Testis (tissue), 3 donors: ENCODE data around the gene TPSB2. TPM values are rescaled to one million over a fixed set of nuclear protein-coding genes. Genes with fewer than 3 reads are reported as not detected.
A peak's percentile ranks its signal among the peaks of the same experiment; 100 is the strongest.

Experiments used
- DNase-seq: peaks from one replicate; pipeline ENCODE4 v3.0.0-alpha.2; 2019
- H3K27ac ChIP-seq, 2 donors: fragments of 200-600 bp; sonication (generic); one replicate each; pipeline ENCODE4 v1.5.1; 2019
- H3K27me3 ChIP-seq: fragments of 200-600 bp; sonication (generic); one replicate; pipeline ENCODE4 v1.5.1; 2019
- H3K36me3 ChIP-seq: fragments of 200-600 bp; sonication (generic); one replicate; pipeline ENCODE4 v1.5.1; 2017; ENCODE audit warnings: low read depth; ENCODE audit errors: missing control alignments
- H3K4me1 ChIP-seq: fragments of 200-600 bp; sonication (generic); one replicate; pipeline ENCODE4 v1.5.1; 2019
- H3K4me3 ChIP-seq, 2 donors: fragments of 200-600 bp; sonication (generic); one replicate each; pipeline ENCODE4 v1.5.1; 2017 to 2019
- H3K9me3 ChIP-seq: fragments of 200-600 bp; sonication (generic); one replicate; pipeline ENCODE4 v1.5.1; 2017
- POLR2A ChIP-seq: fragments of 450-650 bp; IDR thresholded peaks from one replicate; pipeline ENCODE4 v1.6.1; 2017; ENCODE audit warnings: antibody characterized with exemption, mild to moderate bottlenecking, moderate library complexity
- WGBS, 2 donors: methylation state at CpG; one replicate each; pipeline ENCODE4 v1.1.5; 2018; 5-methylcytosine and 5-hydroxymethylcytosine counted together
- intact Hi-C: fragments of 100-400 bp; cut with DNase I; formaldehyde crosslinking; loops from one replicate; pipeline ENCODE4 v1.15.1; 2023; ENCODE audit warnings: low total_unique reads
- polyA plus RNA-seq: library from polyadenylated mRNA; stranded (reverse); fragments of 350-450 nt; fragmentation: Illumina TruSeq; extraction: RNeasy Lipid Tissue Mini Kit (QIAGEN cat#74804); gene quantifications from one replicate; pipeline ENCODE4 v1.2.3, GENCODE V29; 2014; ENCODE audit warnings: low read depth, low replicate concordance; ENCODE audit not compliant: insufficient read depth
- total RNA-seq, 2 donors: library from RNA; depleted of rRNA; stranded (reverse); fragments of >200 nt; gene quantifications; one replicate each; pipeline ENCODE4 v1.2.3, GENCODE V29; 2016
- TF ChIP-seq, protein P1 (sequence below), 3 experiments: fragments of 450-650 bp in 2 of 3; fragments of 200-600 bp in 1 of 3; sonication (generic) in 1 of 3; IDR thresholded peaks; one replicate each; pipeline ENCODE4 v1.5.1; 2016 to 2019; ENCODE audit warnings: antibody characterized with exemption in 3 of 3, mild to moderate bottlenecking in 2 of 3, moderate library complexity in 1 of 3

TPSB2 gene
- total and polyA plus RNA-seq, 3 donors from 2014 or later: 10.8 to 49.5 (median 16.1) TPM

DNA sequence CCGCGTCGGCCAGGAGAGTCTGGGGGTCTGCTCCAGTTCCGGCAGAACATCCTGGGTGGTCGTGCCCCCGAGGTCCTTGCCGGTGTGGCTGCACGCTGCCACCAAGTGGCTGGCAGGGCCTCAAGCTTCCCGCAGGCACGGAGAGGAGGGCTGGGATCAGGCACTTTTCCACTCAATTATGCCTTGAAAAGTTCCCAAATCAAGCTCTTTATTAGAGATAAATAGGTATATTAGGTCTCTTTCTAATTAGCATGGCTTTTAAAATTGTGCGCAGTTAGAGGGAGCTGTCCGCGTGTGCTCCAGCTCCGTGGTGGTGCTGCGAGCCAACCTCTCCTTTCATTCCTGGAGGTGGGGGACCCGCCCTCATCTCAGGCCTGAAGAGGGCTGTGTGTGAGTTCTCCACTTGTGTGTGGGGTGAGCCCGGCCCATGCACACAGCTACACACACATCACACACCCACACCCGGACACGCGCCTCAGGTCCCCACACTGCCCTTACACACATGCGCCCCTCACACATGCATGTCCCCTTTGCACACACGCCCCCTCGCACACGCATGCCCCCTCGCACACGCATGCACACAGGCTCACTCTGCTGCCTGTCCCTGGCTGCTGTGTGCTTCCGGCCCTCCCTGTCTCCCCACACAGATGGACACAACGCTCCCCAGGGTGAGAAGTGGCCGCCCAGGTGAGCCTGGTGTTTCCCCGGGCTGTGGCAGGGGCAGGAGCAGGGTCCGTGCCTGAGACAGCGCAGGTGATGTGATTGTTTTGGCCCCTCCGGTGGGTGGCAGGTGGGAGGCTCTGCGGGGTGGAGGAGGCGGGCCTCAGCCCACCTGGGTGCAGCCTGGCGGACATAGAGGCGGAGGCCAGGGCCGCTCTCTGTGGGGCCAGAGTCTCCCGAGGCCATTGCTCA, 48.3 kb downstream of the TPSB2 start:
- TF ChIP-seq POLR2A: no peak
- TF ChIP-seq, protein P1, sequence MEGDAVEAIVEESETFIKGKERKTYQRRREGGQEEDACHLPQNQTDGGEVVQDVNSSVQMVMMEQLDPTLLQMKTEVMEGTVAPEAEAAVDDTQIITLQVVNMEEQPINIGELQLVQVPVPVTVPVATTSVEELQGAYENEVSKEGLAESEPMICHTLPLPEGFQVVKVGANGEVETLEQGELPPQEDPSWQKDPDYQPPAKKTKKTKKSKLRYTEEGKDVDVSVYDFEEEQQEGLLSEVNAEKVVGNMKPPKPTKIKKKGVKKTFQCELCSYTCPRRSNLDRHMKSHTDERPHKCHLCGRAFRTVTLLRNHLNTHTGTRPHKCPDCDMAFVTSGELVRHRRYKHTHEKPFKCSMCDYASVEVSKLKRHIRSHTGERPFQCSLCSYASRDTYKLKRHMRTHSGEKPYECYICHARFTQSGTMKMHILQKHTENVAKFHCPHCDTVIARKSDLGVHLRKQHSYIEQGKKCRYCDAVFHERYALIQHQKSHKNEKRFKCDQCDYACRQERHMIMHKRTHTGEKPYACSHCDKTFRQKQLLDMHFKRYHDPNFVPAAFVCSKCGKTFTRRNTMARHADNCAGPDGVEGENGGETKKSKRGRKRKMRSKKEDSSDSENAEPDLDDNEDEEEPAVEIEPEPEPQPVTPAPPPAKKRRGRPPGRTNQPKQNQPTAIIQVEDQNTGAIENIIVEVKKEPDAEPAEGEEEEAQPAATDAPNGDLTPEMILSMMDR (IDR thresholded peaks at IDR 0.05): no peak
- 52 to 56% methylated on average over 23 to 39 of the region's 39 CpGs for WGBS, 2 donors
- Histone ChIP-seq H3K27me3 (no peaks in the 10 kb centered on the region), H3K27ac (peak overlapping the region; percentile 39 to 66), H3K9me3 (no peaks in the 10 kb centered on the region), H3K36me3 (no peaks in the 10 kb centered on the region), H3K4me3 (no peak overlapping the region), H3K4me1 (peaks cover 26% of the 10 kb centered on the region)
- DNase-seq: no peak
- intact Hi-C loops: no loop called here

DNA sequence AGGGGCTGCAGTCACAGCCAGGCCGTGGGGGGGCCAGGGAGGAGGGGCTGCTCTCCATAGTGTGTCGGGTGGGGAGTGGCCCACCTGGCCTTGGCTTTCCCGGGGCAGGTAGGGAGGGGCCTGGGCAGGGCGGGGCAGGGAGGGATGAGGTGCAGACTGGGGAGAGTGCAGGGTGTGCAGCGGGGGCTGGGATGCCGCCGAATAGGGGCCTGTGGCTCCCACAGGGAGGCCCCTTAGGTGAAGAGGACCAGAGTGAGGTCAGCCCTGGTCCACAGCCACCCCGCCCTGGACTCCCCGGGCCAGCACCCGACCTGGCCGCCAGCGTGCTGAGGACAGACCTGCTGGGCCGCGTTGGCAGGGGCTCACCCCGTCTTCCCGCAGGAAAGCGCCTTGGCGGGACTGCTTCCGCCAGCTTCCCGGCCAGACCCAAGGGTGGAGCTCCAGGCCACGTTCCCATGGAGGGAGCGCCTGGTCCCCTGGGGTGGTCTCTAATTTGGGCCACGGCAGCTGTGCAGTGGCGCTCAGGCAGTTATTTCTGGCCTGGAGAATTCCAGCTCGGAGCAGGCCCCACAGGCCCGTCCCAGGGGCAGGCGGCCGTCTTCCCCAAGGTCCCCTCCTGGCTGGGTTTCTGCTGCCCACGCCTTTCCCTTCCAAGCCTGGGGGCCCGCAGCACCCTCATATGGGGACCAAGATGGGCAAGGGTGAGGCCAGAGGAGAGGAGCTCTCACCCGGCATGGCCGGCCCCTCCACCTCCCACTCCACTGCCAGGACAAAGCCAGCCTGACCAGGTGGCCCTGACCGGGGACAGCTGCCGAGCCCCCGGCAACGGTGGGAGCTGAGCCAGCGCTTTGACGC, 49.2 kb downstream of the TPSB2 start:
- TF ChIP-seq, protein P1 (IDR thresholded peaks at IDR 0.05): no peak
- TF ChIP-seq POLR2A: no peak
- DNase-seq: peak; percentile 38
- peaks cover 26% of the 10 kb centered on the region for H3K4me1 ChIP-seq
- peak overlapping the region; percentile 39 to 66 for H3K27ac ChIP-seq
- intact Hi-C loops: no loop called here
- no peak overlapping the region for H3K4me3 ChIP-seq
- 58 to 59% methylated on average over 11 to 35 of the region's 38 CpGs for WGBS, 2 donors
- H3K27me3 ChIP-seq: no peaks in the 10 kb centered on the region
- no peaks in the 10 kb centered on the region for H3K36me3 ChIP-seq
- no peaks in the 10 kb centered on the region for H3K9me3 ChIP-seq

Other genes with a start within 250 kb of the TPSB2 start
- gene SOX8, start 248.4 kb downstream of the TPSB2 start, total RNA-seq: 10 to 100 TPM; 11.2 to 19.6 TPM
- gene SOX8, start 248.4 kb downstream of the TPSB2 start, polyA plus RNA-seq: 4.3 TPM
- under 1 TPM in 1 of 2 donors, not detected in 1; 0.31 TPM for gene SSTR5, start 157.4 kb downstream of the TPSB2 start, total RNA-seq
- not detected for gene SSTR5, start 157.4 kb downstream of the TPSB2 start, polyA plus RNA-seq
- gene C1QTNF8, start 133.9 kb downstream of the TPSB2 start, total RNA-seq: 1 to 10 TPM; 1.3 to 2.7 TPM
- gene C1QTNF8, start 133.9 kb downstream of the TPSB2 start, polyA plus RNA-seq: not detected
- gene CACNA1H, start 77.1 kb downstream of the TPSB2 start, total RNA-seq: 10 to 100 TPM; 55.9 to 69.0 TPM
- gene CACNA1H, start 77.1 kb downstream of the TPSB2 start, polyA plus RNA-seq: 41.1 TPM
- gene TPSG1, start 4.9 kb downstream of the TPSB2 start, total RNA-seq: 1 to 10 TPM in 1 of 2 donors, not detected in 1; 1.2 TPM
- not detected for gene TPSG1, start 4.9 kb downstream of the TPSB2 start, polyA plus RNA-seq
- gene TPSAB1, start 10.5 kb upstream of the TPSB2 start, total RNA-seq: 10 to 100 TPM; 11.7 to 32.0 TPM
- 12.2 TPM for gene TPSAB1, start 10.5 kb upstream of the TPSB2 start, polyA plus RNA-seq
- gene TPSD1, start 25.9 kb upstream of the TPSB2 start, total RNA-seq: 1 to 10 TPM; 1.1 to 1.6 TPM
- gene TPSD1, start 25.9 kb upstream of the TPSB2 start, polyA plus RNA-seq: 1.1 TPM
- 100 to 1,000 TPM; 116 to 127 TPM for gene UBE2I, start 79.5 kb upstream of the TPSB2 start, total RNA-seq
- gene UBE2I, start 79.5 kb upstream of the TPSB2 start, polyA plus RNA-seq: 143 TPM
- gene BAIAP3, start 103.5 kb upstream of the TPSB2 start, total RNA-seq: 10 to 100 TPM; 29.8 to 60.4 TPM
- 23.0 TPM for gene BAIAP3, start 103.5 kb upstream of the TPSB2 start, polyA plus RNA-seq
- gene TSR3, start 121.7 kb upstream of the TPSB2 start, total RNA-seq: 10 to 100 TPM; 79.4 to 89.5 TPM
- 40.9 TPM for gene TSR3, start 121.7 kb upstream of the TPSB2 start, polyA plus RNA-seq
- 100 to 1,000 TPM; 106 to 150 TPM for gene GNPTG, start 121.7 kb upstream of the TPSB2 start, total RNA-seq
- gene GNPTG, start 121.7 kb upstream of the TPSB2 start, polyA plus RNA-seq: 67.8 TPM
- 10 to 100 TPM; 49.2 to 49.9 TPM for gene UNKL, start 184.5 kb upstream of the TPSB2 start, total RNA-seq
- gene UNKL, start 184.5 kb upstream of the TPSB2 start, polyA plus RNA-seq: 23.7 TPM
- gene UQCC4, start 190.6 kb upstream of the TPSB2 start, total RNA-seq: 10 to 100 TPM; 22.8 to 27.7 TPM
- 17.5 TPM for gene UQCC4, start 190.6 kb upstream of the TPSB2 start, polyA plus RNA-seq
- gene PERCC1, start 200.9 kb upstream of the TPSB2 start, total RNA-seq: under 1 TPM; 0.31 to 0.71 TPM
- not detected for gene PERCC1, start 200.9 kb upstream of the TPSB2 start, polyA plus RNA-seq
- 10 to 100 TPM in 1 of 2 donors, 1 to 10 TPM in 1; 7.6 to 18.0 TPM for gene CCDC154, start 214.4 kb upstream of the TPSB2 start, total RNA-seq
- 14.8 TPM for gene CCDC154, start 214.4 kb upstream of the TPSB2 start, polyA plus RNA-seq
- gene CLCN7, start 244.8 kb upstream of the TPSB2 start, total RNA-seq: 100 to 1,000 TPM; 152 to 160 TPM
- 79.6 TPM for gene CLCN7, start 244.8 kb upstream of the TPSB2 start, polyA plus RNA-seq